HepG2 (cell line): ENCODE results near the gene TMEM45A. TPM values are rescaled to one million over a fixed set of nuclear protein-coding genes. Genes with fewer than 3 reads are reported as not detected.

ENCODE experiments used
- ATAD3A ChIP-seq: sonication (generic); formaldehyde crosslinking; IDR thresholded peaks from 2 replicates; pipeline ENCODE4 v1.4.0; 2020; ENCODE audit warnings: missing genetic modification reagents
- CENPX ChIP-seq: sonication (generic); formaldehyde crosslinking; IDR thresholded peaks from 2 replicates; pipeline ENCODE4 v1.9.0; 2021; ENCODE audit warnings: mild to moderate bottlenecking, missing genetic modification reagents, moderate library complexity
- DNMT1 ChIP-seq: sonication (generic); formaldehyde crosslinking; IDR thresholded peaks from 2 replicates; pipeline ENCODE4 v1.5.1; 2020; ENCODE audit warnings: mild to moderate bottlenecking, missing genetic modification reagents
- DZIP1 ChIP-seq: sonication (generic); formaldehyde crosslinking; IDR thresholded peaks from 2 replicates; pipeline ENCODE4 v1.5.0; 2020; ENCODE audit warnings: mild to moderate bottlenecking, missing genetic modification reagents
- FOSL1 ChIP-seq: sonication (generic); formaldehyde crosslinking; IDR thresholded peaks from 2 replicates; pipeline ENCODE4 v1.9.0; 2021; ENCODE audit warnings: missing genetic modification reagents, borderline replicate concordance
- FOXJ3 ChIP-seq: sonication (generic); formaldehyde crosslinking; IDR thresholded peaks from 2 replicates; pipeline ENCODE4 v1.4.0; 2020; ENCODE audit warnings: missing genetic modification reagents, mild to moderate bottlenecking, borderline replicate concordance
- HMGXB3 ChIP-seq: sonication (generic); formaldehyde crosslinking; IDR thresholded peaks from 2 replicates; pipeline ENCODE4 v1.4.0; 2020; ENCODE audit warnings: missing genetic modification reagents, borderline replicate concordance
- HOXA7 ChIP-seq: sonication (generic); formaldehyde crosslinking; IDR thresholded peaks from 2 replicates; pipeline ENCODE4 v1.8.1; 2022; ENCODE audit warnings: mild to moderate bottlenecking, missing genetic modification reagents, moderate library complexity
- NBN ChIP-seq: fragments of 450-650 bp; conservative IDR thresholded peaks from 2 replicates; pipeline ENCODE4 v1.6.1; 2017
- NCOR1 ChIP-seq: fragments of 200-600 bp; sonication (generic); IDR thresholded peaks from 2 replicates; pipeline ENCODE4 v1.7.0; 2017; ENCODE audit warnings: antibody characterized with exemption, low read length, borderline replicate concordance
- RCOR2 ChIP-seq: IDR thresholded peaks from 2 replicates; pipeline ENCODE4 v1.6.1; 2016; ENCODE audit warnings: missing biosample characterization, missing genetic modification reagents
- SP4 ChIP-seq: sonication (generic); formaldehyde crosslinking; IDR thresholded peaks from 2 replicates; pipeline ENCODE4 v1.8.1; 2023; ENCODE audit warnings: mild to moderate bottlenecking, missing genetic modification reagents
- ZNF260 ChIP-seq: sonication (generic); formaldehyde crosslinking; IDR thresholded peaks from 2 replicates; pipeline ENCODE4 v1.4.0; 2020; ENCODE audit warnings: missing genetic modification reagents, low read depth, mild to moderate bottlenecking, borderline replicate concordance
- ZNF562 ChIP-seq: sonication (generic); formaldehyde crosslinking; IDR thresholded peaks from 2 replicates; pipeline ENCODE4 v1.8.0; 2022; ENCODE audit warnings: missing genetic modification reagents, borderline replicate concordance
- ZNF670 ChIP-seq: sonication (generic); formaldehyde crosslinking; IDR thresholded peaks from 2 replicates; pipeline ENCODE4 v1.8.0; 2022; ENCODE audit warnings: mild to moderate bottlenecking, missing genetic modification reagents, borderline replicate concordance
- ZNF75D ChIP-seq: sonication (generic); formaldehyde crosslinking; IDR thresholded peaks from 2 replicates; pipeline ENCODE4 v1.8.1; 2023; ENCODE audit warnings: missing genetic modification reagents, mild to moderate bottlenecking, borderline replicate concordance
- ZNF766 ChIP-seq: sonication (generic); formaldehyde crosslinking; IDR thresholded peaks from 2 replicates; pipeline ENCODE4 v1.5.0; 2020; ENCODE audit warnings: missing genetic modification reagents, borderline replicate concordance
- polyA plus RNA-seq, 8 experiments: library from polyadenylated mRNA; depleted of rRNA in 3 of 8; stranded (reverse) in 7 of 8; unstranded in 1 of 8; fragments of >200 nt; fragmentation: Illumina TruSeq in 4 of 8; extraction: Trizol in 4 of 8; gene quantifications; 2 replicates each; pipeline versions ENCODE4 v1.2.1 to v1.2.3, GENCODE V29; 2011 to 2016; ENCODE audit warnings: low read depth in 4 of 8, missing spikeins in 1 of 8, mixed read lengths in 1 of 8; ENCODE audit not compliant: insufficient read depth in 1 of 8
- total RNA-seq, 5 experiments: library from RNA; depleted of rRNA; stranded (reverse); fragments of >200 nt; fragmentation: Illumina TruSeq; extraction: Trizol; gene quantifications; 2 replicates each; pipeline ENCODE4 v1.2.3, GENCODE V29; 2016; ENCODE audit warnings: low read depth in 1 of 5
- TF ChIP-seq, protein P1 (sequence below): sonication (generic); formaldehyde crosslinking; IDR thresholded peaks from 2 replicates; pipeline ENCODE4 v1.5.0; 2020; ENCODE audit warnings: missing genetic modification reagents
- TF ChIP-seq, protein P2 (sequence below): sonication (generic); formaldehyde crosslinking; IDR thresholded peaks from 2 replicates; pipeline ENCODE4 v1.8.1; 2023; ENCODE audit warnings: missing genetic modification reagents, mild to moderate bottlenecking, borderline replicate concordance

Gene TMEM45A
- total and polyA plus RNA-seq, 2 of the 13 experiments (the other 11 are each of a cell fraction or from before 2014, with no cell fraction given): 14.8 to 38.5 TPM

- TF ChIP-seq HMGXB3 (CRISPR knock-in tag) (0 out of 2 replicates have a peak, but pooled peaks have one; percentile 19), ATAD3A (no peak), ZNF670 (peak; percentile 93; the same call in 1 of the 2 replicates), RCOR2 (CRISPR knock-in tag) (peak; percentile 49; the same call in 1 of the 2 replicates), NCOR1 (no peak), NBN (no peak), FOSL1 (no peak), CENPX (CRISPR knock-in tag) (no peak), DNMT1 (CRISPR knock-in tag) (no peak), ZNF260 (no peak), SP4 (CRISPR knock-in tag) (peak; percentile 90), HOXA7 (CRISPR knock-in tag) (no peak), ZNF766 (CRISPR knock-in tag) (0 out of 2 replicates have a peak, but pooled peaks have one; percentile 81), FOXJ3 (peak; percentile 76; the same call in 1 of the 2 replicates), ZNF75D (CRISPR knock-in tag) (no peak), ZNF562 (CRISPR knock-in tag) (no peak), DZIP1 (CRISPR knock-in tag) (no peak; the same call in 1 of the 2 replicates)
- TF ChIP-seq, protein P1, sequence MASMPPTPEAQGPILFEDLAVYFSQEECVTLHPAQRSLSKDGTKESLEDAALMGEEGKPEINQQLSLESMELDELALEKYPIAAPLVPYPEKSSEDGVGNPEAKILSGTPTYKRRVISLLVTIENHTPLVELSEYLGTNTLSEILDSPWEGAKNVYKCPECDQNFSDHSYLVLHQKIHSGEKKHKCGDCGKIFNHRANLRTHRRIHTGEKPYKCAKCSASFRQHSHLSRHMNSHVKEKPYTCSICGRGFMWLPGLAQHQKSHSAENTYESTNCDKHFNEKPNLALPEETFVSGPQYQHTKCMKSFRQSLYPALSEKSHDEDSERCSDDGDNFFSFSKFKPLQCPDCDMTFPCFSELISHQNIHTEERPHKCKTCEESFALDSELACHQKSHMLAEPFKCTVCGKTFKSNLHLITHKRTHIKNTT (CRISPR knock-in tag): no peak
- TF ChIP-seq, protein P2, sequence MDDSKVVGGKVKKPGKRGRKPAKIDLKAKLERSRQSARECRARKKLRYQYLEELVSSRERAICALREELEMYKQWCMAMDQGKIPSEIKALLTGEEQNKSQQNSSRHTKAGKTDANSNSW (CRISPR knock-in tag): no peak
Observed at GRCh38 chr3:100492059-100493006, at the start of gene TMEM45A (continued).
